T-cell (primary cell): ENCODE results near the gene PRPSAP1. TPM values are rescaled to one million over a fixed set of nuclear protein-coding genes. Genes with fewer than 3 reads are reported as not detected.

Experiments
- ATAC-seq, 4 experiments: fragments of 200-7000 bp in 3 of 4; fragments of 150-1000 bp in 1 of 4; cut with Tn5 transposase; replicated peaks in 1 of 4; 1 replicate in 3 of 4; 2 replicates in 1 of 4; pipeline ENCODE4 v1.10.0; 2021; ENCODE audit warnings: moderate library complexity in 3 of 4, mild to moderate bottlenecking in 2 of 4, moderate number of reproducible peaks in 1 of 4
- CTCF ChIA-PET, 2 donors: fragments of 300-600 bp; sonication (Branson Sonifier 250); formaldehyde crosslinking; loops; one replicate each; lab custom pipeline; 2022; ENCODE audit warnings: antibody characterized with exemption in 2 of 2; lab: Charles Lee
- POLR2A ChIA-PET, 2 donors: fragments of 300-600 bp; sonication (Branson Sonifier 250); formaldehyde crosslinking; loops; one replicate each; lab custom pipeline; 2022; ENCODE audit warnings: antibody characterized with exemption in 2 of 2; lab: Charles Lee
- DNase-seq, 35 experiments: peaks; one replicate each; pipeline versions ENCODE4 v3.0.0 to v3.0.0-alpha.2; 2013 to 2023
- H3K27ac ChIP-seq: one replicate; pipeline ENCODE4 v1.5.1; 2013; ENCODE audit warnings: low read length
- H3K27me3 ChIP-seq, 2 experiments: replicated peaks in 1 of 2; 1 replicate in 1 of 2; 2 replicates in 1 of 2; pipeline versions ENCODE4 v1.6.1 to v1.7.0; 2013; ENCODE audit warnings: low read length in 1 of 2, mixed read lengths in 1 of 2; ENCODE audit not compliant: control insufficient read depth in 2 of 2, insufficient read depth in 2 of 2; ENCODE audit errors: extremely low read depth in 1 of 2
- H3K36me3 ChIP-seq, 2 donors: 1 replicate in 1 of 2; 2 replicates in 1 of 2; pipeline versions ENCODE4 v1.6.1 to v1.7.0; 2013; ENCODE audit warnings: low read length in 1 of 2; ENCODE audit not compliant: control insufficient read depth in 2 of 2, insufficient read depth in 1 of 2; ENCODE audit errors: extremely low read depth in 1 of 2
- H3K4me1 ChIP-seq, 2 experiments: 1 replicate in 1 of 2; 2 replicates in 1 of 2; pipeline versions ENCODE4 v1.6.1 to v1.7.0; 2013; ENCODE audit warnings: low read length in 2 of 2, mixed read lengths in 1 of 2; ENCODE audit not compliant: insufficient read depth in 2 of 2, control insufficient read depth in 1 of 2; ENCODE audit errors: extremely low read depth in 1 of 2
- H3K4me3 ChIP-seq, 2 donors: 1 replicate in 1 of 2; 2 replicates in 1 of 2; pipeline versions ENCODE4 v1.5.1 to v1.7.0; 2013; ENCODE audit warnings: mild to moderate bottlenecking in 2 of 2, low read length in 1 of 2, moderate library complexity in 1 of 2; ENCODE audit not compliant: control insufficient read depth in 1 of 2; ENCODE audit errors: extremely low read depth in 1 of 2
- H3K9me3 ChIP-seq: 2 replicates; pipeline ENCODE4 v1.7.0; 2013
- H3K27ac Mint-ChIP-seq, 2 donors: one replicate each; pipeline ENCODE4 v1.8.0; 2020 to 2021; ENCODE audit warnings: mild to moderate bottlenecking in 2 of 2, mixed read lengths in 2 of 2
- H3K27me3 Mint-ChIP-seq, 2 donors: one replicate each; pipeline ENCODE4 v1.8.0; 2021 to 2022; ENCODE audit warnings: mixed read lengths in 2 of 2
- H3K36me3 Mint-ChIP-seq: one replicate; pipeline ENCODE4 v1.8.0; 2021; ENCODE audit warnings: mixed read lengths
- H3K4me1 Mint-ChIP-seq, 3 donors: one replicate each; pipeline ENCODE4 v1.8.0; 2020 to 2022; ENCODE audit warnings: mixed read lengths in 3 of 3, mild to moderate bottlenecking in 1 of 3
- H3K4me3 Mint-ChIP-seq, 3 donors: one replicate each; pipeline ENCODE4 v1.8.0; 2020 to 2022; ENCODE audit warnings: mild to moderate bottlenecking in 3 of 3, mixed read lengths in 3 of 3, moderate library complexity in 3 of 3
- H3K9me3 Mint-ChIP-seq, 3 donors: one replicate each; pipeline ENCODE4 v1.8.0; 2020 to 2022; ENCODE audit warnings: mixed read lengths in 3 of 3
- WGBS: methylation state at CpG from one replicate; pipeline ENCODE4 v1.1.5; 2013; ENCODE audit warnings: missing lambda C conversion rate; ENCODE audit not compliant: insufficient coverage; 5-methylcytosine and 5-hydroxymethylcytosine counted together
- total RNA-seq, 35 experiments: library from RNA in 6 of 35; stranded (reverse) in 6 of 35; fragments of 120-200 nt in 1 of 35; gene quantifications; one replicate each; pipeline versions ENCODE4 v1.2.1 to v1.2.4 and lab custom pipeline; 2013 to 2026

The PRPSAP1 gene
- total RNA-seq, 5 donors from 2014 or later (not counting 1 experiment from before 2014, with no cell fraction given): 27.5 to 47.0 (median 40.0) TPM

- ChIA-PET POLR2A (no interaction called here), CTCF (interaction anchor here in 1 of 2 donors (0.7 kb wide), 1 partner anchor 26 kb away, joined by 3 read pairs; no protein-coding TSS in a partner anchor)
- H3K4me3 Mint-ChIP-seq: no peak overlapping the region
Measured at GRCh38 chr17:76379646-76380376, 26.1 kb upstream of the PRPSAP1 start.

GRCh38 chr17:76379275-76379641 is 25.5 kb upstream of the PRPSAP1 start:
- Histone ChIP-seq H3K27me3 (peaks cover 0 to 23% of the 10 kb centered on the region in 2 experiments), H3K36me3 (no peaks in the 10 kb centered on the region), H3K4me1 (peaks cover 4 to 14% of the 10 kb centered on the region in 2 experiments), H3K9me3 (no peaks in the 10 kb centered on the region), H3K4me3 (no peak overlapping the region), H3K27ac (no peak overlapping the region)
- ChIA-PET POLR2A (no interaction called here), CTCF (interaction anchor here in 1 of 2 donors (0.7 kb wide), 1 partner anchor 26 kb away, joined by 3 read pairs; no protein-coding TSS in a partner anchor)
- H3K9me3 Mint-ChIP-seq: no peaks in the 10 kb centered on the region
- 93% methylated on average over 9 of the region's 11 CpGs for WGBS
- no peak for DNase-seq
- H3K27me3 Mint-ChIP-seq: peaks cover 0 to 1% of the 10 kb centered on the region in 2 donors
- H3K4me1 Mint-ChIP-seq: peaks cover 4 to 6% (median 6%) of the 10 kb centered on the region in 3 donors
- H3K27ac Mint-ChIP-seq: no peak overlapping the region
- ATAC-seq: no peak
- H3K4me3 Mint-ChIP-seq: no peak overlapping the region
- no peaks in the 10 kb centered on the region for H3K36me3 Mint-ChIP-seq

More at GRCh38 chr17:76379646-76380376, 26.1 kb upstream of the PRPSAP1 start:
- peaks cover 0 to 1% of the 10 kb centered on the region in 2 donors for H3K27me3 Mint-ChIP-seq
- WGBS: 97% methylated on average over 13 of the region's 21 CpGs
- Histone ChIP-seq H3K36me3 (no peaks in the 10 kb centered on the region), H3K9me3 (no peaks in the 10 kb centered on the region), H3K27me3 (peaks cover 0 to 23% of the 10 kb centered on the region in 2 experiments), H3K27ac (no peak overlapping the region), H3K4me3 (no peak overlapping the region), H3K4me1 (peaks cover 4 to 17% of the 10 kb centered on the region in 2 experiments)
- peaks cover 4 to 6% (median 6%) of the 10 kb centered on the region in 3 donors for H3K4me1 Mint-ChIP-seq
- DNase-seq (no peak), ATAC-seq (no peak)
- no peak overlapping the region for H3K27ac Mint-ChIP-seq
- no peaks in the 10 kb centered on the region for H3K9me3 Mint-ChIP-seq
- no peaks in the 10 kb centered on the region for H3K36me3 Mint-ChIP-seq

GRCh38 chr17:76378548-76379274 is 25.0 kb upstream of the PRPSAP1 start:
- no peaks in the 10 kb centered on the region for H3K36me3 ChIP-seq
- Mint-ChIP-seq H3K4me3 (no peak overlapping the region), H3K36me3 (no peaks in the 10 kb centered on the region), H3K27ac (no peak overlapping the region), H3K4me1 (peaks cover 2 to 6% (median 5%) of the 10 kb centered on the region in 3 donors), H3K27me3 (peaks cover 0 to 1% of the 10 kb centered on the region in 2 donors), H3K9me3 (no peaks in the 10 kb centered on the region)
- ChIA-PET CTCF (no interaction called here), POLR2A (interaction anchor here in 1 of 2 donors (0.7 kb wide), 1 partner anchor 209 kb away, joined by 3 read pairs; no protein-coding TSS in a partner anchor)
- DNase-seq (no peak), ATAC-seq (no peak)
- 100% methylated on average over 1 of the region's 5 CpGs for WGBS
- H3K9me3 ChIP-seq: no peaks in the 10 kb centered on the region
- H3K4me1 ChIP-seq: peaks cover 3 to 12% of the 10 kb centered on the region in 2 experiments
- H3K27me3 ChIP-seq: peaks cover 0 to 22% of the 10 kb centered on the region in 2 experiments
- no peak overlapping the region for H3K4me3 ChIP-seq
- no peak overlapping the region for H3K27ac ChIP-seq

DNA sequence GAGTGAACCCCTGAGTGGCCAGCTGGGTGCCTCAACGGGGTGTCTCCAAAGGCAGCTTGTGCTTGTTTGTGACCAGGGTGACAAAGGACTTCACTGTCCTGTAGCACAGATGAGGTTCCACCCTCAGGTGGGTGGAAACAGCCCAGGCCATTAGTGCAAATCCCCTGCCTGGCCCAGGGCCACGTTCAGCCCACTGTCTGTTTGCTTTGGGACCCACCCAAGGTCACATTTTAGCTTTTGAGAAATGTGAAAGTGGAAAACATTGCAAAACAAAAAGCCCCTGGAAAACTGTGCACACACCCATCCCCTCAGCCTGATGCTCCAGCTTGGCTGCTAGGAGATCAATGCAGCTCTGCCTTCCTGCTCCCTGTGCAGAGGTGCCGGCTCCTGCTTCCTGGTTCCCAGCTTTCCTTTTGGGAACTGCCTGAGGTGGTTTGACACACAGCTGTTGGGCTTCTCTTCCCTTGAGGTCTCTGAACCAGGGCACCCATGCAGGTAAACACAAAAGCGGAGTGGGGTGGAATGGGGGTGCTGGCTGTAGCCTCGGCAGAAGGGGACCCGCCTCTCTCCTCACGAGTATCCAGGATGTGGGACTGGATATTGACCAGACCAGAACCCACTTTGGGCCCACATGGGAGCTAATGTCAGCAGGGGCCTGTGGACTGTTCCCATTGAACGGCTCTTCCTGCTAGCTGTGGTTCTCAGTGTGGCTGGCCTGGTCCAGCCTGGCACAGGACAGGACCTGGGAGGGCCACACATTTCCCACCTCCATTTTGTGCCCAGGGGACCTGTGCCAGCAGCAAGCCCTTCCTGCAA is 22.8 kb upstream of the PRPSAP1 start:
- Mint-ChIP-seq H3K4me1 (peaks cover 0 to 2% (median 0%) of the 10 kb centered on the region in 3 donors), H3K36me3 (no peaks in the 10 kb centered on the region), H3K27ac (no peak overlapping the region), H3K4me3 (no peak overlapping the region), H3K9me3 (no peaks in the 10 kb centered on the region), H3K27me3 (no peaks in the 10 kb centered on the region)
- CTCF ChIA-PET: interaction anchor here in 1 of 2 donors (0.7 kb wide), 1 partner anchor 39 kb away, joined by 4 read pairs; no protein-coding TSS in a partner anchor
- DNase-seq: no peak
- Histone ChIP-seq H3K4me3 (no peak overlapping the region), H3K27ac (no peak overlapping the region), H3K4me1 (no peaks in the 10 kb centered on the region), H3K27me3 (peaks cover 0 to 4% of the 10 kb centered on the region in 2 experiments), H3K36me3 (no peaks in the 10 kb centered on the region), H3K9me3 (no peaks in the 10 kb centered on the region)
- no peak for ATAC-seq
- POLR2A ChIA-PET: interaction anchor here in 1 of 2 donors (0.6 kb wide), 1 partner anchor 339 kb away, joined by 4 read pairs; no protein-coding TSS in a partner anchor
- 74% methylated on average over 7 of the region's 8 CpGs for WGBS

DNA sequence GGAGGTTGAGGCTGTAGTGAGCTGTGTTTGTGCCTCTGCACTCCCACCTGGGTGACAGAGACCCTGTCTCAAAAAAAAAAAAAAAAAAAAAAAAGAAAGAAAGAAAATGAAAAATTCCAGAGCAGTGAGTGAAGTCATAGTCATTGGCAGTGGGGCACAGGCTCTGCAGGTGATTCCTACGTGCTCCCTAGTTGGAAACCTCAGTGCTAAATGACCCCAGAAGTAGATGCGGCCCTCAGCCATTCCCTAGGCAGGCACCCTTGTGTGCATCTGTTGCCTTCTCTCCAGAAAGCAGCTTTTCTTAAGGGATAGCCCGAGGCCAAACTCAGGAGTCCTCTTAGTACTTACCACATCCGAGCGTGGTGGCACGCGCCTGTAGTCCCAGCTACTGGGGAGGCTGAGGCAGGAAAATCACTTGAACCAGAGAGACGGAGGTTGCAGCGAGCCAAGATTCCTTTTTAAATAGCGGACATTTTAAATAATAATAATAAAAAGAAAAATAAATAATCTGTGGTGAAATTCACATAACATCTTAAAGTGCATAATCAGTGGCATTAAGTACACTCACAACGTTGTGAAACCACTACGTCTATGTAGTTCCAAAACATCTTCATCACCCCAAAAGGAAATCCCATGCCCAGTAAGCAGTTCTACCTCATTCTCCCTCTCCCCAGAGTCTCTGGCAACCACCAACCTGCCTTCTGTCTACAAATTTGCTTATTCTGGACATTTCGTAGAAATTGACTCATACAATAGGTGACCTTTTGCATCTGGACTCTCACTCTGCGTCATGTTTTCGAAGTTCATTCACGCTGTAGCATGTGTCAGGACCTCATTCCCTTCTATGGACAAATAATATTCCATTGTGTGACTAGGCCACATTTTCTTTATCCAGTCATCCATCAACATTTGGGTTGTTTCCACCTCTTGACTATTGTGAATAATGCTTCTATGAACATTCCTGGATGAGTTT is 18.2 kb upstream of the PRPSAP1 start:
- ChIA-PET CTCF (interaction anchor here (0.6 to 0.7 kb wide), 4 partner anchors 17 to 610 kb away, joined by 3 to 8 read pairs (median 4); no protein-coding TSS in a partner anchor), POLR2A (interaction anchor here in 1 of 2 donors (0.6 kb wide), 1 partner anchor 124 kb away, joined by 3 read pairs; no protein-coding TSS in a partner anchor)
- Histone ChIP-seq H3K36me3 (no peaks in the 10 kb centered on the region), H3K4me3 (no peak overlapping the region), H3K9me3 (no peaks in the 10 kb centered on the region), H3K4me1 (no peaks in the 10 kb centered on the region), H3K27me3 (peaks cover 0 to 11% of the 10 kb centered on the region in 2 experiments), H3K27ac (no peak overlapping the region)
- Mint-ChIP-seq H3K36me3 (no peaks in the 10 kb centered on the region), H3K9me3 (no peaks in the 10 kb centered on the region), H3K4me1 (no peaks in the 10 kb centered on the region), H3K27ac (no peak overlapping the region), H3K27me3 (no peaks in the 10 kb centered on the region), H3K4me3 (no peak overlapping the region)
- no peak for DNase-seq
- WGBS: 83% methylated on average over 7 of the region's 16 CpGs
- ATAC-seq: no peak
